ENCODE data around the gene PIWIL4. TPM values are rescaled to one million over a fixed set of nuclear protein-coding genes. Genes with fewer than 3 reads are reported as not detected.

Gene PIWIL4
- polyA plus RNA-seq, 1 of the 3 experiments (the other 2 are of a cell fraction): 1.7 TPM

DNA sequence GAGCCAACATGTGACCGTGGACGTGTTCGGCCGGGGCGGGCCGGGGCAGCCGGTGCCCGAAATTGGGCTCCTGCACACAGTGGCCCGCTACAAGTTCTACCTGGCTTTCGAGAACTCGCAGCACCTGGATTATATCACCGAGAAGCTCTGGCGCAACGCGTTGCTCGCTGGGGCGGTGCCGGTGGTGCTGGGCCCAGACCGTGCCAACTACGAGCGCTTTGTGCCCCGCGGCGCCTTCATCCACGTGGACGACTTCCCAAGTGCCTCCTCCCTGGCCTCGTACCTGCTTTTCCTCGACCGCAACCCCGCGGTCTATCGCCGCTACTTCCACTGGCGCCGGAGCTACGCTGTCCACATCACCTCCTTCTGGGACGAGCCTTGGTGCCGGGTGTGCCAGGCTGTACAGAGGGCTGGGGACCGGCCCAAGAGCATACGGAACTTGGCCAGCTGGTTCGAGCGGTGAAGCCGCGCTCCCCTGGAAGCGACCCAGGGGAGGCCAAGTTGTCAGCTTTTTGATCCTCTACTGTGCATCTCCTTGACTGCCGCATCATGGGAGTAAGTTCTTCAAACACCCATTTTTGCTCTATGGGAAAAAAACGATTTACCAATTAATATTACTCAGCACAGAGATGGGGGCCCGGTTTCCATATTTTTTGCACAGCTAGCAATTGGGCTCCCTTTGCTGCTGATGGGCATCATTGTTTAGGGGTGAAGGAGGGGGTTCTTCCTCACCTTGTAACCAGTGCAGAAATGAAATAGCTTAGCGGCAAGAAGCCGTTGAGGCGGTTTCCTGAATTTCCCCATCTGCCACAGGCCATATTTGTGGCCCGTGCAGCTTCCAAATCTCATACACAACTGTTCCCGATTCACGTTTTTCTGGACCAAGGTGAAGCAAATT, 21.7 kb upstream of the PIWIL4 start:
- POLR2A ChIA-PET: interaction anchor here (0.6 kb wide), 1 partner anchor 31 kb away, joined by 3 read pairs; no protein-coding TSS in a partner anchor
- no peak overlapping the region for H3K27ac ChIP-seq (ENCODE audit: low read depth in 2 of 2, low read length in 1 of 2)
- no peaks in the 10 kb centered on the region for H3K27me3 ChIP-seq (ENCODE audit: insufficient read depth)
- H2AFZ ChIP-seq (ENCODE audit: low read depth): no peak overlapping the region
- peaks cover 0 to 17% of the 10 kb centered on the region in 2 experiments for H3K36me3 ChIP-seq (replicated peaks in 1 of 2; ENCODE audit: control insufficient read depth in 1 of 2, insufficient read depth in 2 of 2, low read length in 1 of 2)
- peak overlapping the region; percentile 86 for H3K4me2 ChIP-seq
- CTCF ChIA-PET: interaction anchor here (0.9 to 1.4 kb wide), 2 partner anchors 10 to 35 kb away, joined by 3 read pairs; no protein-coding TSS in a partner anchor
- H3K4me3 ChIP-seq (ENCODE audit: low read depth in 2 of 2, low read length in 1 of 2): peak overlapping the region in 1 of 2 experiments; percentile 73; a peak in 2 of 4 replicates
- peaks cover 3 to 26% of the 10 kb centered on the region in 2 experiments; a peak in 2 of 4 replicates for H3K4me1 ChIP-seq (ENCODE audit: control insufficient read depth in 1 of 2, insufficient read depth in 2 of 2, low read depth in 1 of 2, low read length in 1 of 2)
- WGBS (ENCODE audit: low lambda C conversion rate): 98% methylated on average over 42 of the region's 54 CpGs
- peaks cover 37% of the 10 kb centered on the region for H3K79me2 ChIP-seq (ENCODE audit: insufficient read depth)
- no peak overlapping the region for H3K9ac ChIP-seq
- DNase-seq: no peak
- TF ChIP-seq FOXM1 (IDR thresholded peaks at IDR 0.05; ENCODE audit: low read depth) (no peak), EP300 (IDR thresholded peaks at IDR 0.05; ENCODE audit: borderline replicate concordance in 1 of 2, low read depth in 1 of 2, low read length in 1 of 2) (no peak), JUND (IDR thresholded peaks at IDR 0.05) (no peak), SIN3A (IDR thresholded peaks at IDR 0.05; ENCODE audit: borderline replicate concordance, low read depth, low read length) (no peak), ELF1 (IDR thresholded peaks at IDR 0.05) (no peak), CHD2 (IDR thresholded peaks at IDR 0.05; ENCODE audit: low read length, partially characterized antibody) (no peak), RCOR1 (IDR thresholded peaks at IDR 0.05; ENCODE audit: low read length) (no peak), FOXJ3 (CRISPR knock-in tag; IDR thresholded peaks at IDR 0.05) (no peak), TAF1 (IDR thresholded peaks at IDR 0.05; ENCODE audit: borderline replicate concordance, low read depth, low read length) (no peak), POLR2AphosphoS5 (IDR thresholded peaks at IDR 0.05; ENCODE audit: low read depth, low read length) (no peak), RFX5 (IDR thresholded peaks at IDR 0.05; ENCODE audit: low read length) (no peak)
- TF ChIP-seq, protein P1, sequence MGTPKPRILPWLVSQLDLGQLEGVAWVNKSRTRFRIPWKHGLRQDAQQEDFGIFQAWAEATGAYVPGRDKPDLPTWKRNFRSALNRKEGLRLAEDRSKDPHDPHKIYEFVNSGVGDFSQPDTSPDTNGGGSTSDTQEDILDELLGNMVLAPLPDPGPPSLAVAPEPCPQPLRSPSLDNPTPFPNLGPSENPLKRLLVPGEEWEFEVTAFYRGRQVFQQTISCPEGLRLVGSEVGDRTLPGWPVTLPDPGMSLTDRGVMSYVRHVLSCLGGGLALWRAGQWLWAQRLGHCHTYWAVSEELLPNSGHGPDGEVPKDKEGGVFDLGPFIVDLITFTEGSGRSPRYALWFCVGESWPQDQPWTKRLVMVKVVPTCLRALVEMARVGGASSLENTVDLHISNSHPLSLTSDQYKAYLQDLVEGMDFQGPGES (IDR thresholded peaks at IDR 0.05; ENCODE audit: low read depth, low read length): no peak
- TF ChIP-seq, protein P2, sequence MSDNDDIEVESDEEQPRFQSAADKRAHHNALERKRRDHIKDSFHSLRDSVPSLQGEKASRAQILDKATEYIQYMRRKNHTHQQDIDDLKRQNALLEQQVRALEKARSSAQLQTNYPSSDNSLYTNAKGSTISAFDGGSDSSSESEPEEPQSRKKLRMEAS (IDR thresholded peaks at IDR 0.05; ENCODE audit: low read depth): no peak
- TF ChIP-seq, protein P3, sequence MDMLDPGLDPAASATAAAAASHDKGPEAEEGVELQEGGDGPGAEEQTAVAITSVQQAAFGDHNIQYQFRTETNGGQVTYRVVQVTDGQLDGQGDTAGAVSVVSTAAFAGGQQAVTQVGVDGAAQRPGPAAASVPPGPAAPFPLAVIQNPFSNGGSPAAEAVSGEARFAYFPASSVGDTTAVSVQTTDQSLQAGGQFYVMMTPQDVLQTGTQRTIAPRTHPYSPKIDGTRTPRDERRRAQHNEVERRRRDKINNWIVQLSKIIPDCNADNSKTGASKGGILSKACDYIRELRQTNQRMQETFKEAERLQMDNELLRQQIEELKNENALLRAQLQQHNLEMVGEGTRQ (IDR thresholded peaks at IDR 0.05; ENCODE audit: borderline replicate concordance, low read depth, low read length): no peak
- H3K9me2 ChIP-seq: no peaks in the 10 kb centered on the region
- no peaks in the 10 kb centered on the region for H3K9me3 ChIP-seq
- H3F3A ChIP-seq (replicated peaks; ENCODE audit: insufficient read depth): peaks cover 13% of the 10 kb centered on the region
- 0 out of 2 replicates have a peak, but pooled peaks cover 9% of the 10 kb centered on the region for H4K20me1 ChIP-seq (ENCODE audit: insufficient read depth)

DNA sequence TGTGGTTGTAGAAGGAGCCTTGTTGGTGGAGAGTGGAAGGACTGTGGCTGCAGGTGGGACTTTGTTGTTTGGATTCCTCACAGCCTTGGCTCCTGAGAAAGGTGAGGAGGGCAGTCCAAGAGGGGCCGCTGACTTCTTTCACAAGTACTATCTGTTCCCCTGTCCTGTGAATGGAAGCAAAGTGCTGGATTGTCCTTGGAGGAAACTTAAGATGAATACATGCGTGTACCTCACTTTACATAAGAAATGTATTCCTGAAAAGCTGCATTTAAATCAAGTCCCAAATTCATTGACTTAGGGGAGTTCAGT, 21.1 kb upstream of the PIWIL4 start:
- Histone ChIP-seq H3K79me2 (ENCODE audit: insufficient read depth) (peaks cover 37% of the 10 kb centered on the region), H3K4me2 (peak overlapping the region; percentile 86), H3K4me3 (ENCODE audit: low read depth in 2 of 2, low read length in 1 of 2) (peak overlapping the region in 1 of 2 experiments; percentile 73; a peak in 1 of 4 replicates), H3K27me3 (ENCODE audit: insufficient read depth) (no peaks in the 10 kb centered on the region), H3K4me1 (ENCODE audit: control insufficient read depth in 1 of 2, insufficient read depth in 2 of 2, low read depth in 1 of 2, low read length in 1 of 2) (peaks cover 3 to 26% of the 10 kb centered on the region in 2 experiments; a peak in 2 of 4 replicates), H3K9me3 (no peaks in the 10 kb centered on the region), H4K20me1 (ENCODE audit: insufficient read depth) (0 out of 2 replicates have a peak, but pooled peaks cover 9% of the 10 kb centered on the region), H3K9me2 (no peaks in the 10 kb centered on the region), H3K9ac (no peak overlapping the region), H3K36me3 (replicated peaks in 1 of 2; ENCODE audit: control insufficient read depth in 1 of 2, insufficient read depth in 2 of 2, low read length in 1 of 2) (peaks cover 0 to 17% of the 10 kb centered on the region in 2 experiments), H3K27ac (ENCODE audit: low read depth in 2 of 2, low read length in 1 of 2) (no peak overlapping the region), H3F3A (replicated peaks; ENCODE audit: insufficient read depth) (peaks cover 13% of the 10 kb centered on the region), H2AFZ (ENCODE audit: low read depth) (no peak overlapping the region)
- WGBS (ENCODE audit: low lambda C conversion rate): 93% methylated on average over 2 of the region's 2 CpGs
- DNase-seq: no peak
- ChIA-PET CTCF (interaction anchor here (0.9 to 1.4 kb wide), 2 partner anchors 9 to 36 kb away, joined by 3 read pairs; no protein-coding TSS in a partner anchor), POLR2A (no interaction called here)
- TF ChIP-seq SMC3 (IDR thresholded peaks at IDR 0.05; ENCODE audit: low read depth, low read length) (no peak), FOXM1 (IDR thresholded peaks at IDR 0.05; ENCODE audit: low read depth) (no peak), TCF12 (IDR thresholded peaks at IDR 0.05) (no peak), EP300 (IDR thresholded peaks at IDR 0.05; ENCODE audit: borderline replicate concordance in 1 of 2, low read depth in 1 of 2, low read length in 1 of 2) (no peak), GABPA (IDR thresholded peaks at IDR 0.05; ENCODE audit: low read depth) (no peak), TAF1 (IDR thresholded peaks at IDR 0.05; ENCODE audit: borderline replicate concordance, low read depth, low read length) (no peak), NFIC (IDR thresholded peaks at IDR 0.05; ENCODE audit: borderline replicate concordance) (no peak), MEF2A (IDR thresholded peaks at IDR 0.05; ENCODE audit: borderline replicate concordance, low read depth) (no peak), YY1 (IDR thresholded peaks at IDR 0.05; ENCODE audit: low read depth) (no peak), NRF1 (IDR thresholded peaks at IDR 0.05; ENCODE audit: low read depth, low read length) (no peak)
- TF ChIP-seq, protein P4, sequence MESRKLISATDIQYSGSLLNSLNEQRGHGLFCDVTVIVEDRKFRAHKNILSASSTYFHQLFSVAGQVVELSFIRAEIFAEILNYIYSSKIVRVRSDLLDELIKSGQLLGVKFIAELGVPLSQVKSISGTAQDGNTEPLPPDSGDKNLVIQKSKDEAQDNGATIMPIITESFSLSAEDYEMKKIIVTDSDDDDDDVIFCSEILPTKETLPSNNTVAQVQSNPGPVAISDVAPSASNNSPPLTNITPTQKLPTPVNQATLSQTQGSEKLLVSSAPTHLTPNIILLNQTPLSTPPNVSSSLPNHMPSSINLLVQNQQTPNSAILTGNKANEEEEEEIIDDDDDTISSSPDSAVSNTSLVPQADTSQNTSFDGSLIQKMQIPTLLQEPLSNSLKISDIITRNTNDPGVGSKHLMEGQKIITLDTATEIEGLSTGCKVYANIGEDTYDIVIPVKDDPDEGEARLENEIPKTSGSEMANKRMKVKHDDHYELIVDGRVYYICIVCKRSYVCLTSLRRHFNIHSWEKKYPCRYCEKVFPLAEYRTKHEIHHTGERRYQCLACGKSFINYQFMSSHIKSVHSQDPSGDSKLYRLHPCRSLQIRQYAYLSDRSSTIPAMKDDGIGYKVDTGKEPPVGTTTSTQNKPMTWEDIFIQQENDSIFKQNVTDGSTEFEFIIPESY (IDR thresholded peaks at IDR 0.05; ENCODE audit: borderline replicate concordance, low read depth): no peak
- TF ChIP-seq, protein P1 (IDR thresholded peaks at IDR 0.05; ENCODE audit: low read depth, low read length): no peak

All from SK-N-SH (cell line).